ENCODE data around the gene XYLT1. TPM values are rescaled to one million over a fixed set of nuclear protein-coding genes. Genes with fewer than 3 reads are reported as not detected.

The XYLT1 gene
- total RNA-seq, 6 experiments from 2014 or later = 22.0 to 51.1 (median 27.5) TPM

- Mint-ChIP-seq H3K36me3 (ENCODE audit: low read depth) (peaks cover 8% of the 10 kb centered on the region), H3K9me3 (no peaks in the 10 kb centered on the region), H3K27me3 (ENCODE audit: insufficient read depth) (peaks cover 2% of the 10 kb centered on the region; the same call in 1 of the 2 replicates), H3K4me1 (ENCODE audit: low read depth) (no peaks in the 10 kb centered on the region), H3K4me3 (no peak overlapping the region), H3K27ac (no peak overlapping the region)
- TF ChIP-seq, protein P1, sequence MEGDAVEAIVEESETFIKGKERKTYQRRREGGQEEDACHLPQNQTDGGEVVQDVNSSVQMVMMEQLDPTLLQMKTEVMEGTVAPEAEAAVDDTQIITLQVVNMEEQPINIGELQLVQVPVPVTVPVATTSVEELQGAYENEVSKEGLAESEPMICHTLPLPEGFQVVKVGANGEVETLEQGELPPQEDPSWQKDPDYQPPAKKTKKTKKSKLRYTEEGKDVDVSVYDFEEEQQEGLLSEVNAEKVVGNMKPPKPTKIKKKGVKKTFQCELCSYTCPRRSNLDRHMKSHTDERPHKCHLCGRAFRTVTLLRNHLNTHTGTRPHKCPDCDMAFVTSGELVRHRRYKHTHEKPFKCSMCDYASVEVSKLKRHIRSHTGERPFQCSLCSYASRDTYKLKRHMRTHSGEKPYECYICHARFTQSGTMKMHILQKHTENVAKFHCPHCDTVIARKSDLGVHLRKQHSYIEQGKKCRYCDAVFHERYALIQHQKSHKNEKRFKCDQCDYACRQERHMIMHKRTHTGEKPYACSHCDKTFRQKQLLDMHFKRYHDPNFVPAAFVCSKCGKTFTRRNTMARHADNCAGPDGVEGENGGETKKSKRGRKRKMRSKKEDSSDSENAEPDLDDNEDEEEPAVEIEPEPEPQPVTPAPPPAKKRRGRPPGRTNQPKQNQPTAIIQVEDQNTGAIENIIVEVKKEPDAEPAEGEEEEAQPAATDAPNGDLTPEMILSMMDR (IDR thresholded peaks at IDR 0.05) = no peak
- DNase-seq = no peak
Observed at GRCh38 chr16:17103216-17103615, 367.5 kb downstream of the XYLT1 start.

GRCh38 chr16:17101646-17102045 is 369.1 kb downstream of the XYLT1 start:
- H3K4me1 Mint-ChIP-seq (ENCODE audit: low read depth) = no peaks in the 10 kb centered on the region
- DNase-seq = no peak
- H3K4me3 Mint-ChIP-seq = no peak overlapping the region
- H3K27ac Mint-ChIP-seq = no peak overlapping the region
- H3K27me3 Mint-ChIP-seq (ENCODE audit: insufficient read depth) = peaks cover 2% of the 10 kb centered on the region; the same call in 1 of the 2 replicates
- H3K9me3 Mint-ChIP-seq = no peaks in the 10 kb centered on the region
- TF ChIP-seq, protein P1 (IDR thresholded peaks at IDR 0.05) = no peak
- H3K36me3 Mint-ChIP-seq (ENCODE audit: low read depth) = peaks cover 8% of the 10 kb centered on the region

GRCh38 chr16:17098685-17099084 is 372.1 kb downstream of the XYLT1 start:
- H3K9me3 Mint-ChIP-seq = no peaks in the 10 kb centered on the region
- H3K4me1 Mint-ChIP-seq (ENCODE audit: low read depth) = no peaks in the 10 kb centered on the region
- peaks cover 7% of the 10 kb centered on the region for H3K36me3 Mint-ChIP-seq (ENCODE audit: low read depth)
- H3K27ac Mint-ChIP-seq = no peak overlapping the region
- TF ChIP-seq, protein P1 (IDR thresholded peaks at IDR 0.05) = no peak
- no peaks in the 10 kb centered on the region; the same call in 1 of the 2 replicates for H3K27me3 Mint-ChIP-seq (ENCODE audit: insufficient read depth)
- H3K4me3 Mint-ChIP-seq = no peak overlapping the region
- DNase-seq = no peak

- H3K4me3 Mint-ChIP-seq = no peak overlapping the region
- H3K36me3 Mint-ChIP-seq (ENCODE audit: low read depth) = no peaks in the 10 kb centered on the region
- no peak for DNase-seq
- TF ChIP-seq, protein P1 (IDR thresholded peaks at IDR 0.05) = no peak
- H3K4me1 Mint-ChIP-seq (ENCODE audit: low read depth) = no peaks in the 10 kb centered on the region
- no peak overlapping the region for H3K27ac Mint-ChIP-seq
- no peaks in the 10 kb centered on the region for H3K9me3 Mint-ChIP-seq
- H3K27me3 Mint-ChIP-seq (ENCODE audit: insufficient read depth) = no peaks in the 10 kb centered on the region; the same call in 1 of the 2 replicates
Observed at GRCh38 chr16:17084130-17084529, 386.6 kb downstream of the XYLT1 start.

GRCh38 chr16:17083628-17084027 is 387.1 kb downstream of the XYLT1 start:
- Mint-ChIP-seq H3K36me3 (ENCODE audit: low read depth) (no peaks in the 10 kb centered on the region), H3K4me3 (no peak overlapping the region), H3K27me3 (ENCODE audit: insufficient read depth) (no peaks in the 10 kb centered on the region; the same call in 1 of the 2 replicates), H3K9me3 (no peaks in the 10 kb centered on the region), H3K27ac (no peak overlapping the region), H3K4me1 (ENCODE audit: low read depth) (no peaks in the 10 kb centered on the region)
- TF ChIP-seq, protein P1 (IDR thresholded peaks at IDR 0.05) = no peak
- no peak for DNase-seq

All from HFFc6 (cell line).